OCI-LY7 (cell line): ENCODE data around the gene ZNF277.

Experiments
- CTCF ChIP-seq: fragments of 200-600 bp; sonication (generic); conservative IDR thresholded peaks from 2 replicates; pipeline ENCODE4 v1.5.1; 2014; ENCODE audit warnings: mild to moderate bottlenecking, antibody characterized with exemption, low read length, moderate library complexity, mixed read lengths
- EZH2phosphoT487 ChIP-seq: fragments of 200-600 bp; sonication (generic); IDR thresholded peaks from 2 replicates; pipeline ENCODE4 v1.6.1; 2018; ENCODE audit warnings: low read depth, borderline replicate concordance, mild to moderate bottlenecking, mixed run types, antibody characterized with exemption, low read length, moderate library complexity, mixed read lengths

- TF ChIP-seq CTCF, result no peak
- TF ChIP-seq EZH2phosphoT487, result no peak
These were observed 129.8 kb downstream of the ZNF277 start for GRCh38 chr7:112336261-112336660.
